ENCODE measurements around the gene AGPAT4.

DNA sequence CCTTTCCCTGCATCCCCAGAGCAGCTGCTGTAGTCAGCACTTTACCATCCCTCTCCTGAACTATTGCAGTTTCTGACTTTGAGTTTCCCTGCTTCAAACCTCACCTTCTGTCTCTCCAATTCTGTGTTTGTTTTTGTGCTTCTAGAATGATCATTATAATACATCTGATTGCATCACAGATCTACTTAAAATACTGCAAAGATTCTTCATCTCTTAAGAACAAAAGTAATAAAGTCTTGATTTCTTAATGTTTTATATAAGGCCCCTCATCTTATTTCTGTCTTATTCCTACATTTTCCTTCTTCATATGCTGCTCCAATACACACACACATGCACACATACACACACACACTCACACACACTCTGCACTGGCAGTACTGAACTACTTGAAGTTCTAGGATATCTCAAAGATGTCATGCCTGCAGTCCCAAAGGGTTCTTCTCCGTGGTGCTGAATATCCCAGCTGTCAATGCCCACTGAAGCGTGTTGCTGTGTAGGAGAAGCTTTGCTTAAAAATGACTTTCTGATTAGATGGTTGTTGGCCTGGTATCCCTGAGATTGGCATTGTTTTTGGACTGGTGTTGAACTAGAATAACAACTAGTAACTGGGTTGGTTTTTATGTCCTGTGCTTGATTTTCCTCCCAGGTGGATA is 185.1 kb downstream of the AGPAT4 start:
- TF ChIP-seq, protein P1, sequence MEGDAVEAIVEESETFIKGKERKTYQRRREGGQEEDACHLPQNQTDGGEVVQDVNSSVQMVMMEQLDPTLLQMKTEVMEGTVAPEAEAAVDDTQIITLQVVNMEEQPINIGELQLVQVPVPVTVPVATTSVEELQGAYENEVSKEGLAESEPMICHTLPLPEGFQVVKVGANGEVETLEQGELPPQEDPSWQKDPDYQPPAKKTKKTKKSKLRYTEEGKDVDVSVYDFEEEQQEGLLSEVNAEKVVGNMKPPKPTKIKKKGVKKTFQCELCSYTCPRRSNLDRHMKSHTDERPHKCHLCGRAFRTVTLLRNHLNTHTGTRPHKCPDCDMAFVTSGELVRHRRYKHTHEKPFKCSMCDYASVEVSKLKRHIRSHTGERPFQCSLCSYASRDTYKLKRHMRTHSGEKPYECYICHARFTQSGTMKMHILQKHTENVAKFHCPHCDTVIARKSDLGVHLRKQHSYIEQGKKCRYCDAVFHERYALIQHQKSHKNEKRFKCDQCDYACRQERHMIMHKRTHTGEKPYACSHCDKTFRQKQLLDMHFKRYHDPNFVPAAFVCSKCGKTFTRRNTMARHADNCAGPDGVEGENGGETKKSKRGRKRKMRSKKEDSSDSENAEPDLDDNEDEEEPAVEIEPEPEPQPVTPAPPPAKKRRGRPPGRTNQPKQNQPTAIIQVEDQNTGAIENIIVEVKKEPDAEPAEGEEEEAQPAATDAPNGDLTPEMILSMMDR (conservative IDR thresholded peaks at IDR 0.05; ENCODE audit: low read depth, low read length) = no peak
- TF ChIP-seq EZH2 (IDR thresholded peaks at IDR 0.05; ENCODE audit: borderline replicate concordance, low read depth, low read length, poor library complexity, severe bottlenecking) = no peak

Measured in A673 (cell line).